NCI-H2081 (cell line): Measurements from ENCODE around the gene LLGL1.
A peak's percentile ranks its signal among the peaks of the same experiment; 100 is the strongest.

ENCODE experiments used
- DNase-seq, 2 experiments: peaks; one replicate each; lab custom pipeline; 2025; lab: John Stamatoyannopoulos, UW

LLGL1 gene

GRCh38 chr17:18270046-18270931 lies 44.9 kb downstream of the LLGL1 start:
- DNase-seq, result no peak

- DNase-seq, result no peak
Measured at GRCh38 chr17:18277076-18277475, 51.6 kb downstream of the LLGL1 start.

GRCh38 chr17:18278867-18279266 lies 53.4 kb downstream of the LLGL1 start:
- DNase-seq, result no peak

- no peak for DNase-seq
Measured at GRCh38 chr17:18280249-18280648, 54.8 kb downstream of the LLGL1 start.

GRCh38 chr17:18280766-18281371 lies 55.4 kb downstream of the LLGL1 start:
- peak in 1 of 2 experiments; percentile 66 for DNase-seq

- DNase-seq, result no peak
Measured at GRCh38 chr17:18281788-18282187, 56.4 kb downstream of the LLGL1 start.

- DNase-seq, result no peak
Measured at GRCh38 chr17:18285296-18285695, 59.9 kb downstream of the LLGL1 start.

GRCh38 chr17:18291718-18292540 lies 66.5 kb downstream of the LLGL1 start:
- DNase-seq, result no peak
